Activated T-helper 2 cell treated with anti-CD3 and anti-CD28 coated beads, Interferon-gamma antibody, Interleukin-2, Interleukin-4, amounts not matched to agents 10 μg/mL and 5 μg/mL and 100 μg/mL, durations not matched to agents 14 hours and 24 hours and 36 hours (primary cell): ENCODE data around the gene ARL14. TPM values are rescaled to one million over a fixed set of nuclear protein-coding genes. Genes with fewer than 3 reads are reported as not detected.

Experiments
- DNase-seq: peaks from one replicate; pipeline ENCODE4 v3.0.0; 2021; ENCODE audit warnings: low spot score
- H3K27ac Mint-ChIP-seq: one replicate; pipeline ENCODE4 v1.8.0; 2021; ENCODE audit warnings: mixed read lengths
- H3K27me3 Mint-ChIP-seq: one replicate; pipeline ENCODE4 v1.8.0; 2021; ENCODE audit warnings: low read depth, mixed read lengths
- H3K36me3 Mint-ChIP-seq: one replicate; pipeline ENCODE4 v1.8.0; 2021; ENCODE audit warnings: low read depth, mixed read lengths
- H3K4me1 Mint-ChIP-seq: one replicate; pipeline ENCODE4 v1.8.0; 2021; ENCODE audit warnings: low read depth, mixed read lengths
- H3K4me3 Mint-ChIP-seq: one replicate; pipeline ENCODE4 v1.8.0; 2021; ENCODE audit warnings: low read depth, mild to moderate bottlenecking, moderate library complexity, mixed read lengths
- H3K9me3 Mint-ChIP-seq: one replicate; pipeline ENCODE4 v1.8.0; 2021; ENCODE audit warnings: mixed read lengths
- intact Hi-C: fragments of 100-400 bp; cut with micrococcal nuclease; formaldehyde crosslinking; loops from one replicate; pipeline ENCODE4 v1.15.1; 2023
- total RNA-seq: library from RNA; stranded (reverse); gene quantifications from 2 replicates; pipeline ENCODE4 v1.2.3, GENCODE V29; 2022

The ARL14 gene
- total RNA-seq: not detected in 2 replicates

DNA sequence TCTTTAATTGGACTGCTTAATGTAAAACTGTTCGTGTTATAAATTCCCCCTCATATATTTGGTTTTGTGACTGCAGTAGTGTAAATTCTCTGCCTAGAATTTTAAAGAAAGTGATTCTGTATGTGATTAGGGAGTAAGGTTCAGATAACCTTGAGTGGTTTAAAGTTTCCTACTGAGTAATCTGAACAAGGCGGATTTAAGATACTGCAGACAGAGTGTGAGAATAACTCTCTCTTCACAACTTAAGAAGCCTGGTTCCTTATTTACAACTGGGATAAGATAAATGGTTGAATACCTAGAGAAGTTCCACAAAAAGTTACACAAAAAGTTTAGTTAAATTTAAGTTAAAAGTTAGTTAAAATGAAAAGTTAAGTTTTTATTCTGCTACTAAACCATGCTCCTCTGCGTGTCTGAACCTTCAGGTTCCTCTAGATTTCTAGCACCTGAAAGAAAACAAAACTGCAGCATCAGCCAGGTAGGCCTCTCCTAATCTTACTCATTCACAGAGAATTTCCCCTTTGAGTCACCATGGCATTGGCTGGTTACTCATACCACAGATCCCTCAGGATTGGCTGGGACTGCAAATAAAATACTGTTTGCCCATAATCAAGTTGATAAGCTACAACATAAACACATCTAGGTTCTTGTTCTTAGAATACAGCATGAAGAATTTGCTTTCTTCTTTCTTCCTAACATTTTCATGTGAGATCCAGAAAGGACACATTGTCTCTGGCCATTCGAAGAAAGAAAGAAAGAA is at the start of gene ARL14:
TSS of gene ARL14 (plus strand) at position 614 of the 757 bp plus-strand sequence. CDS start 187 bp downstream, outside the sequence.
- Mint-ChIP-seq H3K4me3 (no peak within 1 kb of the TSS), H3K27me3 (peaks cover 12% of the 10 kb centered on the region)

DNA sequence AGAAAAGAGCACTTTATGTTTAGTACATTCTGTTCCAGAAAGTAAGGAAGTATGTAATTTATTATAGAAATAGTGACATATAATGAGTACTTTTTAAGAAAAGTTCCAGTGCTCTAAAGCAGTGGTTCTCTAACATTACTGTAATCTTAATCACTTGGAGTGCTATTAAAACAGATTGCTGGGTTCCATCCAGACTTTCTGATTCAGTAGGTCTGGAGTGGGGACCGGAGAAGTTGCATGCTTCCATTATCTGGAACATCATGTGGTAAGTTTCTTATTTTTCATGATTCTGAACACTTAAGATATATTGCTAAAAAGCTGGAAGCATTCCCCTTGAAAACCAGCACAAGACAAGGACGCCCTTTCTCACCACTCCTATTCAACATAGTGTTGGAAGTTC is 47.5 kb upstream of the ARL14 start:
- no peak overlapping the region for H3K27ac Mint-ChIP-seq

More for the DNA sequence above, at the start of gene ARL14:
- no peaks in the 10 kb centered on the region for H3K36me3 Mint-ChIP-seq
- H3K9me3 Mint-ChIP-seq: no peaks in the 10 kb centered on the region
- H3K27ac Mint-ChIP-seq: no peak within 1 kb of the TSS
- no peaks in the 10 kb centered on the region for H3K4me1 Mint-ChIP-seq
- intact Hi-C loops: no loop called here
- DNase-seq: no peak

DNA sequence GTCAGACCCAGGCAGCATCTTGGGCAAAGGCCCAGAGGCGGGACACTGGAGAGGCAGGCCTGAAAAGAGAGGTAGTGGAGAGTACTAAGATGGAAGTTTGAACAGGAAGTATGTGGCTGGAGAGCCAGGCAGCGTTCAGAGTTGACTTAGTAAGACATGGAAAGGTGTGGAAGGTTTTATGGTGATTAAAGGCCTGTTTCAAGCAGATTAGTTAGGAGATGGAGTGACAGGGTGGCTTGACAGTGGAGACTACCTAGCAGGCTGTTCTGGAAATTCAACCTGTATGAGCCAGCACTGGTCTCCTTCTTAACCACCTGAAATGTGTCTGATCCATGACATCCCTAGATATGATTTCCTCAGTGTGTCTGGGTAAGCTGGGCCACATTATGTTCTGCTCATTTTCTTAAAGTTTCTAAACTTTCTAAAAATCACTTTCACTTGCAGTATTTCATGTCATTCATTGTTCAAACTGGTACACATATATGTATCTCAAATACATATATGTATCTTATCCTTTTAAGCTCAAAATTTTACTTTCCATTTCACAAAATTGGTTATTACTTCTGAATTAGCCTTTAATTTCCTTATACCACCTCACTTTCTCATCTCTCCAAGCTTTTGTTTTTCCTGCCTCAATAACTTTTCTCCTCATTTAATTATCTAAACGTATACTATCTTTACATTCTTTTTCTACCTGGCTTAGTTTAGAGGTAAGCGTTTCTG is 43.4 kb upstream of the ARL14 start:
- no peaks in the 10 kb centered on the region for H3K36me3 Mint-ChIP-seq
- H3K4me3 Mint-ChIP-seq: no peak overlapping the region
- no peaks in the 10 kb centered on the region for H3K9me3 Mint-ChIP-seq
- H3K27me3 Mint-ChIP-seq: peaks cover 3% of the 10 kb centered on the region
- intact Hi-C loops: no loop called here
- H3K27ac Mint-ChIP-seq: no peak overlapping the region
- no peak for DNase-seq
- H3K4me1 Mint-ChIP-seq: no peaks in the 10 kb centered on the region

More for the DNA sequence above, 47.5 kb upstream of the ARL14 start:
- Mint-ChIP-seq H3K27me3 (peaks cover 6% of the 10 kb centered on the region), H3K4me3 (no peak overlapping the region), H3K4me1 (no peaks in the 10 kb centered on the region), H3K36me3 (no peaks in the 10 kb centered on the region), H3K9me3 (no peaks in the 10 kb centered on the region)
- no peak for DNase-seq
- intact Hi-C loops: no loop called here

- Mint-ChIP-seq H3K9me3 (no peaks in the 10 kb centered on the region), H3K36me3 (no peaks in the 10 kb centered on the region), H3K4me1 (no peaks in the 10 kb centered on the region), H3K27ac (no peak overlapping the region), H3K27me3 (peaks cover 3% of the 10 kb centered on the region), H3K4me3 (no peak overlapping the region)
- intact Hi-C loops: no loop called here
- DNase-seq: no peak
Observed at GRCh38 chr3:160635213-160635612, 41.7 kb upstream of the ARL14 start.

DNA sequence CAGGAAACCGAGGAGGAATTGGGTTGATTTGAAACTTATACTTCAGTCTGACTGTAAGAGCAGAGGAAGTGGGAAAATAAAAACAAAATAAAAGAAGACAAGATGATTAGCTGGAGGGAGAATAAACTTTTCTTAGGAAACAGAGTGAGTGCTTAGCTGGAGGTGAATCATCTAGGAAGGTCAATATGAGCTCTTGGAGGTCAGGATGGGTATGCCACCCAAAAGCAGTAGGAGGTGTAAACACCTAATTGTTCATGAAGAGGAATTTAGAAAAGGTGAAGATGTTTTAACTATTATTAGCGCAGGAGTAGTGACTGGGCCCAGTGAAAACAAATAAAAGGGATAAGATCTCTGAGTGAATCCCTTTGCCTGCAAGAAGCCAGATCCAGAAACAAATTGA is 39.9 kb upstream of the ARL14 start:
- H3K27ac Mint-ChIP-seq: no peak overlapping the region
- intact Hi-C loops: no loop called here
- no peak overlapping the region for H3K4me3 Mint-ChIP-seq
- no peaks in the 10 kb centered on the region for H3K4me1 Mint-ChIP-seq
- H3K27me3 Mint-ChIP-seq: peaks cover 3% of the 10 kb centered on the region
- H3K9me3 Mint-ChIP-seq: no peaks in the 10 kb centered on the region
- no peaks in the 10 kb centered on the region for H3K36me3 Mint-ChIP-seq
- no peak for DNase-seq

DNA sequence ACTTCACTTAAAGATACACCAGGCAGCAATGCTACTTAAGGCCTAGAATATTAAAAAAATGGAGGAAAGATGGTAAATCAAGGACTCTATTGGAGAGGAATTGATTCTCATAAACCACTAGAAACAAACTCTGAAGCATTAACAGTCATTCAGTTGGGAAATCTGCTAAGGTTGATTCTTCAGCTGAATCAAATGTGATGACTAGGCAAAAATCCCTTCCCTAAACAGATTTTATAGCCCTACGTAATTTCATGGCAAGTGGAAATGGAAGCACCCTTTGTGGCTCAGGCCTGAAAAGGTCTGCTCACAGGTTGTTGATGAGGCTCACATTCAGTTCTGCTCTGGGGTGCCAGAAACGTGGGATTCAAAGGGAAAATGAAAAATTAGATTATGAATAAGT is 38.8 kb upstream of the ARL14 start:
- peaks cover 2% of the 10 kb centered on the region for H3K4me1 Mint-ChIP-seq
- H3K9me3 Mint-ChIP-seq: no peaks in the 10 kb centered on the region
- peaks cover 3% of the 10 kb centered on the region for H3K27me3 Mint-ChIP-seq
- intact Hi-C loops: no loop called here
- no peak overlapping the region for H3K4me3 Mint-ChIP-seq
- DNase-seq: no peak
- no peak overlapping the region for H3K27ac Mint-ChIP-seq
- H3K36me3 Mint-ChIP-seq: no peaks in the 10 kb centered on the region

GRCh38 chr3:160641665-160642309 is 35.2 kb upstream of the ARL14 start:
- no peaks in the 10 kb centered on the region for H3K36me3 Mint-ChIP-seq
- no peaks in the 10 kb centered on the region for H3K27me3 Mint-ChIP-seq
- H3K4me3 Mint-ChIP-seq: no peak overlapping the region
- intact Hi-C loops: no loop called here
- no peak overlapping the region for H3K27ac Mint-ChIP-seq
- H3K4me1 Mint-ChIP-seq: peaks cover 2% of the 10 kb centered on the region
- no peak for DNase-seq
- H3K9me3 Mint-ChIP-seq: no peaks in the 10 kb centered on the region

DNA sequence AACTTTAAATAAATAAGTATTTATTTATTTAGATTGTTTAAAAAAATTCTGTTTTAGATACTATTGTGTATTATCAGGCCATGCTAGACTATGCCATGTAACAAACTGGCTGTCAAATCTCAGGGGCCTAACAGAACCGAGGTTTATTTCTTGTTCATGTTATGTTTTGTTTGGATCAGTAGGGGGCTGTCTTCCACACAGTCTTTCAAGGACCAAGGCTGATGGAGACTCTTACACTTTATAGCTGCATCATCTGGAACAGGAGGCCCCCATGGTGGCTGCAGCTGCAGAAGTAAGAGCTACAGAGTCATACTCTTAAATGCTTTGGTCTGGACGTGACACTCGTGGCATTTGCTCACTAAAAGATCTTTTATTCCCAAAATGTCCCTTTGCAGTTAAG is 33.0 kb upstream of the ARL14 start:
- peaks cover 2% of the 10 kb centered on the region for H3K4me1 Mint-ChIP-seq
- no peaks in the 10 kb centered on the region for H3K27me3 Mint-ChIP-seq
- no peak overlapping the region for H3K27ac Mint-ChIP-seq
- no peak overlapping the region for H3K4me3 Mint-ChIP-seq
- intact Hi-C loops: no loop called here
- H3K36me3 Mint-ChIP-seq: no peaks in the 10 kb centered on the region
- DNase-seq: no peak
- no peaks in the 10 kb centered on the region for H3K9me3 Mint-ChIP-seq

DNA sequence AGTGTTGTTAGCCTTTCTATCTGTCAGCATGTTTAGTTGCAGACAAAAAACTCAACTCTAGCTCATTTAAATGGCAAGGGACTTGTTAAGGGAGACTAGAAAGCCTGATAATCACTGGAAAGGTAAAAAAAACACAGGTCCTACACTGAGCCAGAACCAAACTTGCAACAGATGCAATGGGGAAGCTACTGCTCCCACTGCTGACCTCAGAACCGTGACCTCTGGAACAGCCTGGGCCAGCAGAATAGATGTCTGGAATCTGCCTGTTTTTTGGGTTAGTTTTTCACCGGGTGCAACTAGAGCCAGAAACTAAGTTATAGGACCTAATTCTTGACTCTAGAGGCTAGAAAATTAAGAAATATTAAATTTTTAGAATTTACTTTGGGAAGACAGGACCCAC is 32.5 kb upstream of the ARL14 start:
- Mint-ChIP-seq H3K27ac (no peak overlapping the region), H3K27me3 (peaks cover under 1% of the 10 kb centered on the region), H3K4me1 (peaks cover 2% of the 10 kb centered on the region), H3K36me3 (no peaks in the 10 kb centered on the region), H3K9me3 (no peaks in the 10 kb centered on the region), H3K4me3 (no peak overlapping the region)
- intact Hi-C loops: no loop called here
- no peak for DNase-seq

DNA sequence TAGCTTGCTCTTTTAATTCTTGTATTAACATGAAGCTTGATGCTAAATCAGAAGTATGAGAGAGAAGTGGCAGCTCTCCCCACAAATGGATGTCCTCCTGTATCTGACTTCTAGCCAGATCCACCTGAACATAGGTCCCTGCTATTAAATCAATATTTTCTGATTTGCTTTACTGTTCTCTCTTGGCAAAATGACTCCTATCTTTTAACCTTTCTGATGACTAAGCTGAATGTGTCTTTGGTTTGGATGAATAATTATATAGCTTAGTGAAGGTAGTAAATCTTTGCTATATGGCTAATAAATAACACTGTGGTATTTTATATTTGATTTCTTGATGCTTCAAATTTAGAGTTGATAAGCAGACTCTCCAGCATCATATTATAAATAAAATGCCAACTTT is 28.3 kb upstream of the ARL14 start:
- Mint-ChIP-seq H3K36me3 (no peaks in the 10 kb centered on the region), H3K27ac (no peak overlapping the region), H3K4me3 (no peak overlapping the region), H3K4me1 (no peaks in the 10 kb centered on the region), H3K27me3 (peaks cover 7% of the 10 kb centered on the region), H3K9me3 (no peaks in the 10 kb centered on the region)
- intact Hi-C loops: no loop called here
- no peak for DNase-seq

DNA sequence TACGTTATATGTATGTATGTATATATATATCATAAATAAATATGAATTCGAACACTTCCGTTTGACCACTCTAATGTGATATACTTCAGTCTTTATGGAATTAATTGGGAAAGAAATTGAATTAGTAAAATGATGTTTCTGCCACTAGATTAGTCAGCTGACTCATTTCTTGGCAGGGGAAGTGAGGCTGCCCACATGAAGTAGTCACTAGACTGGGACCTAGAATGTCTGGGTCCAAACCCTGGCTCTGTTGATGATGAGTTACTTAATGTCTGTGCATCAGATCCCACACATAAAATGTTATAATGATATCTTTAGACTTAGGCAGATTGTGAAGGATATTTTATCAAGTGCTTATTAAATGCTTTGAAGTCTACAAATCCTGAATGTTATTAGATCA is 27.4 kb upstream of the ARL14 start:
- Mint-ChIP-seq H3K4me3 (no peak overlapping the region), H3K36me3 (no peaks in the 10 kb centered on the region), H3K4me1 (no peaks in the 10 kb centered on the region), H3K27me3 (peaks cover 10% of the 10 kb centered on the region), H3K27ac (no peak overlapping the region), H3K9me3 (no peaks in the 10 kb centered on the region)
- intact Hi-C loops: no loop called here
- DNase-seq: no peak

- no peak for DNase-seq
- Mint-ChIP-seq H3K4me1 (no peaks in the 10 kb centered on the region), H3K9me3 (no peaks in the 10 kb centered on the region), H3K36me3 (no peaks in the 10 kb centered on the region), H3K4me3 (no peak overlapping the region), H3K27me3 (peaks cover 16% of the 10 kb centered on the region), H3K27ac (no peak overlapping the region)
- intact Hi-C loops: no loop called here
Observed at GRCh38 chr3:160653512-160653911, 23.4 kb upstream of the ARL14 start.

DNA sequence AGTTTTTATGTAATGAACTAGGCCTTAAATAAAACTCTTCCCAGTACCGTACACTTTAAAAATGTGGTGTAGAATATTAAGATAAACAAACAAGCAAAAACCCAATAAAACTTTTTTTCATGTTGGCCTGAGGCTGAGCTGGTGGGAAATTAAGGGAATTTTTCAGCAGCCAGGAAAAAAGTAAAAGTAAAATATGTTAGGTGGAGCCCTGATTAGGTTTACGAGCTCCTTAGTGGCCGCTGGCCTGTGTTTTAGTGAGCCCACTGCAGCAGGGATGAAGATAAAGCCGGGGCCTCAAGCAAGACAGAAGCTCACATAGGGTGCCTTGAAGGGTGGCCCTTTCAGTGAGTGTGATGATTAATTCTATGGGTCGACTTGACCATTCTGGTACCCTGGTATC is 16.1 kb upstream of the ARL14 start:
- Mint-ChIP-seq H3K27me3 (peaks cover 4% of the 10 kb centered on the region), H3K36me3 (no peaks in the 10 kb centered on the region), H3K9me3 (no peaks in the 10 kb centered on the region), H3K4me3 (no peak overlapping the region), H3K4me1 (peaks cover 5% of the 10 kb centered on the region), H3K27ac (no peak overlapping the region)
- no peak for DNase-seq
- intact Hi-C loops: no loop called here
